OCI-LY7 (cell line): Measurements from ENCODE around the gene PNKP.

Experiments
- CTCF ChIP-seq: fragments of 200-600 bp; sonication (generic); conservative IDR thresholded peaks from 2 replicates; pipeline ENCODE4 v1.5.1; 2014; ENCODE audit warnings: mild to moderate bottlenecking, antibody characterized with exemption, low read length, moderate library complexity, mixed read lengths
- EZH2phosphoT487 ChIP-seq: fragments of 200-600 bp; sonication (generic); IDR thresholded peaks from 2 replicates; pipeline ENCODE4 v1.6.1; 2018; ENCODE audit warnings: low read depth, borderline replicate concordance, mild to moderate bottlenecking, mixed run types, antibody characterized with exemption, low read length, moderate library complexity, mixed read lengths

- TF ChIP-seq CTCF, result no peak
- TF ChIP-seq EZH2phosphoT487, result no peak
These were observed 42.7 kb downstream of the PNKP start for GRCh38 chr19:49824662-49825061.
